Femur (tissue), 1 donor: Measurements from ENCODE around the gene CUBN.

ENCODE experiments used
- DNase-seq: peaks from one replicate; pipeline ENCODE4 v3.0.0-alpha.2; 2017

The CUBN gene

DNA sequence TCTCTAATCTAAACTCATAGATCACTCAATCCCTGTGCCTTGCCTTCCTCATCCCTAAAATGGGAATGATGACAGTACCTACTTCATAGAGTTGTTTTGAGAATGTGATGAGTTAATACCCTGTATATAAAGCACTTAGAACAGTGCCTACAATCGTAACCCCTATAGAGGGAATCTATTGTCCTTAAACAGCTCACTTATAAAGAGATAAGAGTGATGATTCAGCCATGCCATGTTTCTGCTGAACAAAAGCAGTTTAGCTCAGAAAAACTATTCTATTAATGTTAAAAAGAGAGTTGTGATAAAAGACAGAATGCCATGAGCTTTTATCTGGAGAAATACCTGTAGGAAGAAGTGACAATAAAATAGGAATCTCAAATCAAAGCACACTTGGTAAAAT, 63.6 kb downstream of the CUBN start:
- no peak for DNase-seq

DNA sequence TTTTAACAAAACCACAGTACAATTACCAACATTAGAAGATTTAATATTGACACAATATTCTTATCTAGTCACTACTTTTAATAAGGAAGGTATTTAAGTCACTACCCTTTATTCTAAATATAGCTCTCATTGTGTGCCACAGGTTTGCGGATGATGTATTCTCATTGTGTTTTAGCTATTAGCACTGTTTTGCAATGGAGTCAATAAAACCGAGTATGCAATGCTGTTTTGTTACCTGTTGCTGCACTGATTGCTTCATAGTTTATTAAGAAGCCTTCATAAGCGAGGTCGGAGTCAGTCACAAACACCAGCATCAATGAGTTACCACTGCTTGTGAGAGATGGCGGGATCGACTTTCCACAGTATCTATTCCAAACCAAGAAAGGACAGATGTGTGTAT, 64.3 kb downstream of the CUBN start:
- no peak for DNase-seq

DNA sequence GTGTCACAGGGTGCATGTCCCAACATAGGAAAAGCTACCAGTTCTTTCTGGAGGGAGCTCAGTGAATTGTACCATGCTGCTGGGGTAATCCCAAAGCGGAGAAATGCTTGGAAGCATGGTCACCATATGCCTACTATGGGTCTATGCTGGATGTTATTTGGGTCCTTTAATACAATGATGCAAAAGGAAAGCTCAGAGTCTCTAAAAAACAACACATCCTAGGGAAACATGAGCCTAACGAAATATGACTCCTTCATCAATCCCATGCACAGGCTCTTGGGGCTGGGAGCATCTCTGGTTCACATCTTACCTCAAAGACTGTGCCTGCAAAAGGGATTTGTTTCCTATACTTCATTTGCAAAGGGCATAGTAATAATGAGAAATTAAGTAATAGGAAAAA, 65.2 kb downstream of the CUBN start:
- no peak for DNase-seq

DNA sequence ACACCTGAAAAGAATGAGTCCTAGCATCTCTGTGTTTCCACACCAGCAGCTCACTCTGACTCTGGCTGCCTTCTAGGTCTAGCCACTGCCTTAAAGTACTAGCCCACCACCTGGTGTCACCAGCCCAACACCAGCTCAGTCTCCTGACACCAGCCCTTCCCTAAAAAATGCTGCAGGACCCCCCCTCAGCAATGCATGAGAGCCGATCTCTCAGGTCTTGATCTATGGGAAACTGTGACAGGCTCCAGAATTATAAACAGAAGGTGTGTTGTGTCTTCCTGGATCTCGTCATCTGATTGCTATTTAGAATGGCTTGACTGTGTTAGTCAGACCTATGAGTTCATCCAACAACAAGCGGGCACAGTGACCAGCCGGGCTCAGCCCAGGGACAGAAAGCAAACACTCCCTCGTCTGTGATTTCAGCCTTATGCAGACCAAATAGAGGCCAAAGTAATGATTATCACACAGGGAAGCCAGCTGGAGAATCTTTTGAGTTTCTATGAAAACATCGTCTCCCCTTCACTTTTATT, 66.6 kb downstream of the CUBN start:
- peak; percentile 66 for DNase-seq

DNA sequence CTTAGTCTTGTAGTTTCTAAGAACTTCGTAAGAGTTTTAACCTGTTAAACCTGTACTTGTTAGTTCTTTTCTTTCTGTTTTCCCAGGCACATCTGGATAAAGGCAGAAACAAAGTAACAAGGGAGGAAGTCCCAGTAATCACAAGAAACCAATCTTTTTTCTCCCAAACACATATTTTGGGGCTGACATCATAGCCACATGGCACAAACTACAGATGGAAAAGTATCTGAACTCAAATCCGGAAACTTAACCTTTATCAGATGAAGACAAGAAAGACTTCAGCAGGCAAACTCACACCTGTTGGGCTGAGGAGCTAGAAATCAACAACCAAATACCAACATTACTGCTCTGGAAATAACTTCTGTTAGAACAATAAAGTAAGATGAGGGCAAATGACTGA, 67.1 kb downstream of the CUBN start:
- DNase-seq = no peak

DNA sequence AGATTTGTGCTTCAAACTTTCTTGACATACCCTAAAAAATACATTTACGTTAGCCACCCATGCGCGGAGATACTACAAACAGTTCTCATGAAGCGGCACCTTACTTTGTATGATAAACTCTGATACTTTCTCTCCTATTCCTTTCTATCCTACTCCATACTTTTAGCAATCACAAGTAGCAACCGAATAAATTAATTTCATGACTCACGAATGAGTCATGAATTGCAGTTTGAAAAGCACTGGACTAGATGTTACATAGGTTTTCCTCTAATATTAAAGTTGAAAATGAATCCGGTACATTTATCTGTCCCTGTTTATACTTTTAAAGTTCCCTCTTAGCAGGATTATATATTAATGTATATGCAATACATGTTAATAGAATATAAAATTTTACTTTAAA, 67.6 kb downstream of the CUBN start:
- no peak for DNase-seq

DNA sequence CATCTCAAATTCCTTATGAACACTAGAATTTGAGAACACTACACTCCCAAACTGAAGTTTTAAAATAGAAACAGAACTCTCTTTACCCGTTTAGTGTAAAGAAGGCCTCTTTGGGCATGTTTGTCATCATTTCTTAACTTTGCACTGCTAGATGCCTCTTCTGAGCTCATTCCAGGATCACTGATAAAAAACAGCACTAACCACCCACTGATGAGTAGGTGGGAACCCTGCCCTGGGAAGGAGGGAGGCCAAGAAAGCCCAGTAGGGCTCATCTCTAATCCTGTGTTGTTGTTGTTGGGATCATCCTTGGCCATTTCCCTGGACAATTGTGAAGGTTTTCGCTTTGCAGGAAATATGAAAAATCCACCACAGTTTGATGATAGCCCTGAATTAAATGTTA, 68.2 kb downstream of the CUBN start:
- no peak for DNase-seq

DNA sequence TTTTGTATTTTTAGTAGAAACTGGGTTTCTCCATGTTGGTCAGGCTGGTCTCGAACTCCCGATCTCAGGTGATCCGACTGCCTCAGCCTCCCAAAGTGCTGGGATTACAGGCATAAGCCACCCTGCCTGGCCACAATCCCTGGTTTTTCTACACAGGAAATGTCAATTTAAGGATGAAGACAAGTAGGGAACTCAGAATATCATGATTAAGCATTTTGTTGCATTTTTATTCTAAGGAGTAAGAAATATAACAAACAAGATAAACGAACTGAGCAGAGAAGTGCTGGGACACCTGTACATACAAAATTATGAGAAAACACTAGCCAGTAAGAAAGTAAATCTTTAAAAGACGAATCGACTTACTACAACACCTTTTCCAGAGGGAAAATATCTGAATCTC, 69.3 kb downstream of the CUBN start:
- DNase-seq = no peak

DNA sequence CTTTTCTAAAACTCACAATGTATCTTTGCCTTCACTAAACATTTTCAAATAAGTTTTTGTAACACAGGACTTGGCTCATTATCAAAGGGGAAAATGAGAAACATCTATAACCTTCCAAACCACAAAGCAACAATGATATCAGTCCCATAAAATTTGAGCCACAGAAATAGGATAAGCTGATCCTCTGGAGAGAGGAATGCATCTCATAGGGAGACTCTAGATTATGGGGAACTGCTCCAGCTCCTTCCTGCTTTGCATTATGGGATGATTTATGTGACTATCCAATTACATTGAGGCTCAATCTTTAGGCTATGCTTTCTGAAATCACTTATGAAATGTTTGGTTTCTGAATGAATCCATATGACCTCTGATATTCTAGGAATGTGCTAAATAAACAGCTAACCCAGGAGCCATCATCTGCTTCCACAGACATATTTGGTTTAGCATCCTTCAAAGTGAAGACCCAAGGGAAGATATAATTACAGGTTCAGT, 70.4 kb downstream of the CUBN start:
- DNase-seq = no peak

DNA sequence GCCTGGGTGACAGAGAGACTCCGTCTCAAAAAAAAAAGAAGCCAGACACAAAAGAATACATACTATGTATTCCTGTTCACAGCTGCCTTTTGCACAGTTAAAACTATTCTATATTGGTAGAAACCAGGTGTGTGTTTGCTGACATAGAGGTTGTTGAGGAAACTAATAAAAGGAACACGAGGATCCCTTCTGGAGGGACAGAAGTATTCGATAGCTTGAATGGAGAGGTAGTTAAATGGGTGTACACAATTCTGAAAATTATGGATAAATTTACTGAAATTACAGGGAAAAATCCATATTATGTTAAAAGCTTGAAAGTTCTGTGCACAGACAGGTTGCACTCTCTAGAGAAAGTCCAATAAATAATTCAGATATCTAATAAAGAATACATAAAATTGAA, 71.5 kb downstream of the CUBN start:
- no peak for DNase-seq

DNA sequence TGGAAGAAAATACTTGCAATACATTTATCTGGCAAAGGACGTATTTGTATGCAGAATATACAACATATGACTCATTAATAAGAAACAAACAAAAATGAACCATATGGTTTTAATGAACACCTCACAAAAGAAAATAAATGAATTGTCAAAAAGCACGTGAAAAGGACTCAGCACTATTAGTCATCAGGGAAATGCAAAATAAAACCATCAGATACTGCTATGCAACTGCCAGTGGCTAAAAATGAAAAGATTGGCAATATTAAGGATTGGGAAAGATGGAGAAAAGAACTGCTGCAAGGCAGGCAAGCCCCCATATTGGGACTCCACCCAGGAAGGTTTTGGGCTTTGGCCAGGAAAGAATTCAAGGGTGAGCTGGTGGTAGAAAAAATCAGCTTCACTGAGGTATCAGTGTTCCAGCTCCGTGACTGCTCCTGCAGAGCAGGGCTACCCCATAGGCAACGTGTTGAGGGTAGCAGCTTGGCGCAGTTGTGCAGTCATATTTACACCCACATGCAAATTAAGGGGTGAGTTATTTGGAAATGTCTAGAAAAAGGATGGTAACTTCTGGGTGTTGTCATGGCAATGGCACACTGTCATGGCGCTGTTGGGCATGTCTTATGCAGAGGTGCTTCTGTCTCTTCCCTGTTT, 72.7 kb downstream of the CUBN start:
- DNase-seq = no peak

DNA sequence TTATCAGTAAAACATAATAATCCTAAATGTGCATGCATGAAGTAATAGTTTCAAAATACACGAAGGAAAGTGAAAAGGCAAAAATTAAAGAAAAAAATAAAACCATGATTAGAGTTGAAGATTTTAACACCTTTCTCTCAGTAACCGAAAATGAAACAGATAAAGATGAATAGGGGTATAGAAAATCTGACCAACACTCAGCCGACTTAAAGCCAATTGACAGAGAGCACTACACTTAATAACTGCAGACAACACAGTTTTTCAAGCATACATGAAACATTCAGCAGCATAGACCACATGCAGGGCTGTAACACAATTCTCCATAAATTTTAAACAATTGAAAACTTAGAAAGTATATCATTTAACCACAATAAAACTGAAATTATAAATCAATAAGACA, 76.1 kb downstream of the CUBN start:
- DNase-seq = no peak

DNA sequence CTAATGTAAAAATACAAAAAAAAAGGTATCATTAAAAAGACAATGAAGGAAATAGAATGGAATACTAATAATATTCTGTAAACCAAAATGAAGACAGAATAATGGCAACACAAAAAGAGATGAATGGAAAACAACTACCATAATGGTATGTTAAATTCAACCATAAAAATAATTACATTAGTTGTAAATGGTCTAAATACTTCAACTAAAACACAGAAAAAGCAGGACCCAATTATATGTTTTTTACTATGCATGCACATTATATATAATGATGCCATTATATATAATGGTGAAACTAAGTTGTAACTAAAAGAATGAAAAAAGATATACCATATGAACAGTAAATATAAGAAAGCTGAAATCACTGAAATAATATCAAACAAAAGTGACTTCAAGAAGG, 76.5 kb downstream of the CUBN start:
- no peak for DNase-seq

DNA sequence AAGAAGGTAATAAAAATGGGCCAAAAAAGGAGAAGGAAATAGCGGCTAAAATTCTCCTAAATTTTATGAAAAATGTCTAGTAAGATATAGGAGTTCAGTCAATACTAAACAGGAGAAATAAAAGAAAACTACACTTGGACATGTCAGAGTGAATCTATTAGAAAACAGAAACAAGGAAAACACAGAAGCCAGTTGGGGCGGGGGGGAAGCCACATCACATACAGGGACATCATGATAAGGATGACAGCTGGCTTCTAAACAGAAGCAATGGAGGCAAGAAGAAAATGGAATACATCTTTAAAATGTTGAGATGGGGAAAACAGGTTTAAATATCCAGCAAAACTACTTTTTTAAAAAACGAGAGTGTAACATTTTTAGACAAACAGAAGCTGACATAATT, 77.8 kb downstream of the CUBN start:
- DNase-seq = no peak

DNA sequence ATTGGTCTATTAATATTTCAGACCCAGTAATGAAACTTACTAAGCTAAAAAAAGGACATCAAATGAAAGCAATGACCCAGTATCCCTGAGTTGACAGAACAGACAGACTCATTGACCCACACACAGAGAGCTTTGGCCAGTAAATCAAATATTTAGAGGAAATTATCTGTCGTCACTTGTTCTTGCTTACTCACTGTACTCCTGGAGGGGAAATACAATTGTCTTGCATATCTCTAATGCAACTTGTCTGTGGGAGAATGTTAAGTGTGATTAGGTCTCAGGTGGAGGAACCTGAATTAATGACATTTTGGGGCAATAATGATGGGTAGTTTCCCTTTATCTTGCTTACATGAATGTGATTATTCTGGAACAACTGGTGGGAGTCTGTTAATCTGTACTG, 80.4 kb downstream of the CUBN start:
- no peak for DNase-seq

DNA sequence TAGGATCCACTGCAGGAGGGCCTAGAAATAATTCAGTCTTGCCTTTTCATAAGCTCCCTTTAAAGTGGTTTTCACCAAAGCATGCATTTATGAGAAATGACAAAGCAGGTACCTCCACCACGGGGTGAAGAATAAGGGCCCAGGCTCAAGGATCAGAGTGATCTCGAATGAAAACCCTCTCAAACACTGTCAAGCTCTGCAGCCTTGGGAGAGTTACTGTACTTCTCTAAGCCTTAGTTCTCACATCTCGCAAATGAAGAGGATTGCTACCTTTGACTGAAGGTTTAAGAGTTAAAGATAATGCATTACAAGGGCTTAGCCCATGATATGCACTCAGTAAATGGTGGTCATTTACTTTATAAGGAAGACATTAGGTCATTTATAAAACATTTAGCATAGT, 81.7 kb downstream of the CUBN start:
- no peak for DNase-seq

DNA sequence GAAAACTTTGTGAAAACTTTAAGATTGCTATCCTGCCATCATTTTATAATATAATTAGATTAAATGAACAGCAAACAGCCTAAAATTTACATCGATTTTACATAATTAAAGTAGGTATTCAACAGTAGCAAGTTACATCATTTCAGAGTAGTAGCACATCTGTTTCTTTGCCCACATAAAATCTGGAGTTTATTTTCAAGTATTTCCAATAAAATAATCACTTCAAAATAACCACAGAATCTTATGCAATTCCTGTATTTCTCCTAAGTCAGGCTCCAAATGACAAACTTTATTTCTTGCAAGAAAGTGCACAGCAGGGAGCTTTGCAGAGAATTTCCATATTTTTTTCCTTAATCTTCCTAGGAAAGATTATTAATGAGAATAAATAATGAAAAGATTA, 82.6 kb downstream of the CUBN start:
- DNase-seq = no peak

DNA sequence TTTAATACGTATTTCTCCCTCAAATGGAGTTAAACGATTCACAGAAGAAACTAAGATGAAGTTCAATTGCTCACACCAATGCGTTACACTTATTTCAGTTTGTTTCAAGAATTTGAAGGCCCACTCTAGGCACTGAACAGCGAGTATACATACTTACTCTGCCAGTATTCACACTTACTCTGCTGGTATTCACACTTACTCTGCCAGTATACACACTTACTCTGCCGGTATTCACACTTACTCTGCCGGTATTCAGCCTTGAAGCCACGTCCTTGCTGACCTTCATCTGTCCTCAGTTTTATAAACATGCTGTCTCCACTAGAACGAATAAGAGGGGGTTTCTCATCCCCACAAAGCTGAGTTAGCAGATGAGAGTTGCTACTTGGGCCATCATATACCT, 86.0 kb downstream of the CUBN start:
- no peak for DNase-seq

DNA sequence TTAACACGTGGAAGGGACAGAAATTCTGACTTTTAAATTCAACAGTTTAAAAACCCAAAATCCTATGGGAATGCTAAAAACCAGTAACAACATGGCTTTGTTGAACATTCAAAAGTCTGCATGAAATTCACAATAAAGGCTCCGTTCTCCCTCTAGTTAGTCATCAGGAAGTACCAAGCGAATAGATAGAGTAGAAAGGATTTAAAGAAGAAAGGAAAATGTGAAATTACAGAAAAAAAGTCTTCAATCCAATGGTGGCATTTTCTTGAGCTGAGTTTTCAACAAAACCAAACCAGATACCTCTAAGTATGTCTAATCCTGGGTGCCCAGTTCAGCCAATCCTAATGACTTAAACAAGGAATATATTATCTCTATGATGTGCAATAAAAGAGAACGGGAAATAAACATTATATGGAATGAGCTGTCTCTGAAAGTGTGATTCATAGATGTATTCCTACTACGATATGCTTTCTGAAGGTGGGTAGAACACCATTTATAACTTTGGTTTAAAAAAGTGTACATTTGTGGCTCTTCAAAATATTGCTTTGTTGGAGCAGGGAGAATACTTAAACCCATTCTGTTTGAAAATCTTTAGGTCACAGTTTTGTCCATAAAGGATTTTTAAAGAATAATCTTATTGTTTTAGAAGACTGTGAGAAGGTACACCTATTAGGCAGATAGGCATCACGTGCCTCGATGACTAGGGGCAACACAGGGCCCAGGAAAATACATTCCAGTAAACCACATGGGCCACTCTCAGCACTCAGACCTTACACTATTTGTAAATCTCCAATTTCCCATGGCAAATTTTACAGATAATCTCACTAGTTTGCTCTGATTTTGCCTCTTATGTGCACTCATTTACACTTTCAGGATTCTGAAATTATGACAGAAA, 87.7 kb downstream of the CUBN start:
- DNase-seq = no peak

DNA sequence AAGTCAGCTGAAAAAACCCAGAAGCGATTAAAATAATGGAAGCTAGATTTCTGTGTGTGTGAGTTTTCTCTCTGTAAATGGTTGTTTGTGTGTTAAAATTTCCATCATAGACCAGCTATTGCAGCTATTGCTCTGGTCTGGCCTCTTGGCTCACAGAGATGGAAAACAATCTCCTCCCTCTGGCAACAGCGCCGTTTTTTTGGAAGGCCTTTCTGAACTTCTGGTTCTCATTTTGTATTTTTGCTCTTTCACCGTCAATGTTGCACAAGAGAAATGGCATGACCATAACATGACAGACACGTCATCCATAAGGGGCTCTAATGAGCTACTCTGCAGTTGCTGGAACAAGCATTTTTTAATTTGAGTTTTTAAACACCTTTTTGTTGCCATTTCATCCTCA, 91.0 kb downstream of the CUBN start:
- peak; percentile 87 for DNase-seq

DNA sequence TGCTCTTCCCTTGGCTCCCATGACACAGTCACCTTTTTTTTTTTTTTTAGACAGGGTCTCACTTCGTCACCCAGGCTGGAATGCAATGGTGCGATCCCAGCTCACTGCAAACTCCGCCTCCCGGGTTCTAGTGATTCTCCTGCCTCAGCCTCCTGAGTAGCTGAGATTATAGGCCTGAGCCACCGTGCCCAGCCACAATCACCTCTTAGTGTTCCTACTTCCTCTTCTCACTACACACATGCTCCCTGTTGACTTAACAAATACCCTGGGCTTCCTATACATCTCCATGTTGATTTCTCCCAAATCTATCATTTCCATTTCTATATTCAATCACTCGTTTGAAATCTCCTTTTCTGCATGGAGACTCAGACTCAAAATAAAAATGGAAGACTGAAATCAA, 91.7 kb downstream of the CUBN start:
- no peak for DNase-seq

DNA sequence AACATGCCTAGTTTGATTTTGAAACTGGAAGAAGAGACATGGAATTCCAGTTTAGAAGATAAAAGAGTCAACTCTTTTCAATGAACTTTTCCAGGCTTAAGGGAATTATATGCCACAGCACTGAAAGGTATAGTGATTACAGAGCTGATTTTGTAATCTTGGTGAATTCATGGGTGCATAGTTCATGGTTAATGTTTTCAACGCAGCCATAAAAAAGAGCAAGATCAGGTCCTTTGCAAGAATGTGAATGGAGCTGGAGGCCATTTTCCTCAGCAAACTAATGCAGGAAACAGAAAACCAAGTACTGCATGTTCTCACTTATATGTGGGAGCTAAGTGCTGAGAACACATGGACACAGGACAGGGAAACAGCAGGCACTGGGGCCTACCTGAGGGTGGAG, 94.2 kb downstream of the CUBN start:
- no peak for DNase-seq

DNA sequence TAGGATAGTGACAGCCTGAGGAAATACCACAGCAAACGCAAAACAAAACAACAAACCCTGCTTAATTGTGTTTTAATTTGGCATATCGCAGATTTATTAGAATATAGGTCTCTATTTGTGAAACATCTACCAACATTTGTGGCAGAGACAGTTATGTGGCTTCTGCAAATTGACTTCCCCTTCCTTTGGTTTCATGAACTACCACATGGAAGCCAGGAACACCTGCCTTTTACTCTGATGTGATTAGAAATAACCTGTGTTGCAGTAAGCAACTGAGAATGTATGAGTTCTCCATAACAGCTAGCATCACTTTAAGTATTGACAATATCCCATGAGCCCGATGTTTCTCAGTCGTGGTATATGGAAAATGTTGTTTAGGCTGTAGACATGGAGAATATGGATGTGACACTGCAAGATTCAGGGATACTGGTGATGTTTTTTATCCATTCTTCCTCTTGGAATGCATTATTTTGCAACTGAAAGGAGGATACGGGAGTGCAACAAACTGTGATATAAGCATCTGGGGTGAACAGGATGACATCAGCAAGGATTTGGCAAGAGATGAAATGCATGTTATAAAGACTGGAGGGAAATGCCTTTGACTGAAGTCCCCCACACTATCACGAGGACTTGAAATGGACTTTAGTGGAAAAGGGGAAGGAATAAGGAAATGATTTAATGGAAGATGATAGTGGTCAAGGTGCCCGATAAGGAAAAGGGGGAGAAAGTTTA, 95.9 kb downstream of the CUBN start:
- DNase-seq = no peak
